IPS-NIHi11 (cell line): ENCODE data around the gene JARID2.

Experiments used
- DNase-seq: peaks from one replicate; pipeline ENCODE4 v3.0.0; 2012; ENCODE audit warnings: mixed read lengths, low spot score

The JARID2 gene

DNA sequence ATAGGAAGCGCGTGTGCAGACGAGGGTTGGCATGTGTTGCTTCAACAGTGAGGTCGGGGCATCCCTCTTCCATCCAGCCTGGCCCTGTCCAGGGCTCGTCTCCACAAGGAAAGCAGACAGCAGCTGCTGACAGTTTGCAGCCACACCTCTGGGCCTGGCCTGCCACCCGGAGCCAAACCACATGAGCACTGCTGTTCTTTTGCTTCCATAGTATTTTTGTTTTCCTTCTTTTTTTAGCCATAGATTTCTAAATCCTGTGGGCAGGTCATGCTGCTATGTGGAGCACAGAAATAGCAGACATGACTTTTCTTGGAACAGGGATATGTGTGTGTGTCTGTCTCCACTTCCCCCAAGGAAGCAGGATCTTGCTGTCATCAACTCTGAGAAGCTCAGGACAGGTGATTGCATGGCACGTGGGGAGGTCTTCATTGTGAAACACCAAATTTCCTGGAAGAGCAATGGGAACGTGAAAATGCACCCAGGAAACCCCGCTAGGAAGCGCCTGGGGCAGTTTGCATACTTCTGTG lies 249.6 kb downstream of the JARID2 start:
- DNase-seq = no peak

DNA sequence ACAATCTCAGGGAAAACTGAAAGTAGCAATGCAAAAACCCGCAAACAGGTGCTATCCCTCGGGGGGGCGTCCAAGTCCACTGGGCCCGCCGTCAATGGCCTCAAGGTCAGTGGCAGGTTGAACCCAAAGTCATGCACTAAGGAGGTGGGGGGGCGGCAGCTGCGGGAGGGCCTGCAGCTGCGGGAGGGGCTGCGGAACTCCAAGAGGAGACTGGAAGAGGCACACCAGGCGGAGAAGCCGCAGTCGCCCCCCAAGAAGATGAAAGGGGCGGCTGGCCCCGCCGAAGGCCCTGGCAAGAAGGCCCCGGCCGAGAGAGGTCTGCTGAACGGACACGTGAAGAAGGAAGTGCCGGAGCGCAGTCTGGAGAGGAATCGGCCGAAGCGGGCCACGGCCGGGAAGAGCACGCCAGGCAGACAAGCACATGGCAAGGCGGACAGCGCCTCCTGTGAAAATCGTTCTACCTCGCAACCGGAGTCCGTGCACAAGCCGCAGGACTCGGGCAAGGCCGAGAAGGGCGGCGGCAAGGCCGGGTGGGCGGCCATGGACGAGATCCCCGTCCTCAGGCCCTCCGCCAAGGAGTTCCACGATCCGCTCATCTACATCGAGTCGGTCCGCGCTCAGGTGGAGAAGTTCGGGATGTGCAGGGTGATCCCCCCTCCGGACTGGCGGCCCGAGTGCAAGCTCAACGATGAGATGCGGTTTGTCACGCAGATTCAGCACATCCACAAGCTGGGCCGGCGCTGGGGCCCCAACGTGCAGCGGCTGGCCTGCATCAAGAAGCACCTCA lies 250.7 kb downstream of the JARID2 start:
- no peak for DNase-seq

DNA sequence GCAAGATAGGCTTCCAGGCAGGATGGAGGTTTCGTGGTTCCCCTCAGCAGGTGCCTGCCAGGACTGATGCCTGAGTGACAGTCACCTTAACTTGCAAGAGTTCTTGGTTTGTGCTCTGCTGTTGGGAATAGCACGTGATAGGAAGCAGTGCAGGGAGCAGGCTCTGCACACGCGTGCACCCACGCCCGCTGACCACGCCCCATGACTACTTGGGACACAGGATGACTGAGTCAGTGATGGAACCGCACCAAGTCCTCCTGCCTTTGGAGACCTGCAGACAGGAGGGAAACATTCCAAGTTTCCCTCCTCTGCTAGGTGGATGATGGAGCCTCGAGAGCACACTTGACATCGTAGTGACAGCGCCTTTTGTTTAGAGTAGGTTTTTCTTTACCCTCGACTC lies 252.8 kb downstream of the JARID2 start:
- no peak for DNase-seq

DNA sequence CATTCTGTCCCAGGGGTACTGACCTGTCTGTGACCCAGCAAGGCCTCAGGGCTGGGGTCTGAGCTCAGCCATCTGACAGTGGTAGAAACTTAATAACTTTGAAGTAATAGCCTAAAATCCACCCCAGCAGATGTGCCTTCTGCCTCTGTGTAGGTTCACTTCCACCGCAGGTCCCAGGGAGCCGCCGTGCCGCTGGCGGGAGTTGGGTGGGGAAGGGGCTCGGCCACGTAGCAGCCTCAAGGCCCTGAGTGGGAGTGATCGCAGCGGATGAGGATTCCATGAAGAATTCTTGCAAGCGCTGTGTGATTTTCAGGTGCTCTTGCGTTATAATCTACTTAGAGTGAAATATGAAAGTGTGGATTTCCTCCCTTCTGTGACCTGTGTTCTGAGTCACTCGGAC lies 253.3 kb downstream of the JARID2 start:
- DNase-seq = no peak

DNA sequence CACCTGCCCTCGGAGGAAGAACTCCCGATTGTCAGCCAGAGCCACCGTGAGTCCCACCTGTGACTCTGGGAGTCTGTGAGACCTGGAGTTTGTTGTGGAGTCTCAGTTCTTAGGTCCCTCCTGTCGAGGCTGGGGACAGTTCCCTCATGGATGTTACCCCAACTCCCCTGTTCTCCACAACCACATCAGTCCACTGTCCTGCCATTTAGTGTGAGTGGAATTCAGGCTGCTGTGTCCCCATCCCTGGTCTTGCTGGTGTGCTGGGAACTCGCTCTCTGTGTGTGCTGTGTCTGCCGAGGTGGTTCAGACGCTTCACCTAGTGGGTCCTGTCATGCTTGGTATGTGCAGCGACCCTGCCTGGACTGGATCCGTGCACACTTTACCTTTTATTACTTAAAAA lies 253.7 kb downstream of the JARID2 start:
- no peak for DNase-seq

DNA sequence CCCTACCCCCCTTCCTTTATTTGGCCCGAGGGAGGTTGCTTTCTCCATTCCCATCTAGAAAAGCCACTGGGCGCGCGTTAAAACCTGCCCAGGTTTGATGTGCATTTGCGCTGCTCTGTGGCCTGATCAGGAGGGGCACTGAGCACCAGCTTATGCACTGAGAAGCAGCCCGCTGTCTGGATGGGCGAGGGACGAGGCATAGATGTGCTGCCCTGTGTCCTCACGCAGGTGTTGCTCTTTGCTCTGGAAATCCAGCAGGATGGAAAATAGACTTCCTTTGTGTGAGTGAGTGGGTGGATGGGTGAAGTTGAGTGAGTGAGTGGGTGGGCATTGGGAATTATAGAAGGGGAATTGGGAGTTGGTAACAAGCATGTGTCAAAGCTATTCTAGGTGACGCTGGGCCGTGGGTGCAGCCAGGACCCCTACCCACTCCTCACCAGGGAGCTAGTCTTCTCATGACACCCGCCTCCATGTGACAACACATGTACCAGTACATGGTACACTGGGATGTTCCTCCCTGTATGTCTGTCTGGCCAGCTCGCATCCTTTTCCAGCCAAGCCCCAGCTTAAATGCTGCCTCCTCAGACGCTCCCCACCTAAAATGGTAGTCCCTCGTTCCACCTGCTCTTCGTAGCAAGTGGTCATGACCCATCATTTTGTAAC lies 254.3 kb downstream of the JARID2 start:
- DNase-seq = no peak

DNA sequence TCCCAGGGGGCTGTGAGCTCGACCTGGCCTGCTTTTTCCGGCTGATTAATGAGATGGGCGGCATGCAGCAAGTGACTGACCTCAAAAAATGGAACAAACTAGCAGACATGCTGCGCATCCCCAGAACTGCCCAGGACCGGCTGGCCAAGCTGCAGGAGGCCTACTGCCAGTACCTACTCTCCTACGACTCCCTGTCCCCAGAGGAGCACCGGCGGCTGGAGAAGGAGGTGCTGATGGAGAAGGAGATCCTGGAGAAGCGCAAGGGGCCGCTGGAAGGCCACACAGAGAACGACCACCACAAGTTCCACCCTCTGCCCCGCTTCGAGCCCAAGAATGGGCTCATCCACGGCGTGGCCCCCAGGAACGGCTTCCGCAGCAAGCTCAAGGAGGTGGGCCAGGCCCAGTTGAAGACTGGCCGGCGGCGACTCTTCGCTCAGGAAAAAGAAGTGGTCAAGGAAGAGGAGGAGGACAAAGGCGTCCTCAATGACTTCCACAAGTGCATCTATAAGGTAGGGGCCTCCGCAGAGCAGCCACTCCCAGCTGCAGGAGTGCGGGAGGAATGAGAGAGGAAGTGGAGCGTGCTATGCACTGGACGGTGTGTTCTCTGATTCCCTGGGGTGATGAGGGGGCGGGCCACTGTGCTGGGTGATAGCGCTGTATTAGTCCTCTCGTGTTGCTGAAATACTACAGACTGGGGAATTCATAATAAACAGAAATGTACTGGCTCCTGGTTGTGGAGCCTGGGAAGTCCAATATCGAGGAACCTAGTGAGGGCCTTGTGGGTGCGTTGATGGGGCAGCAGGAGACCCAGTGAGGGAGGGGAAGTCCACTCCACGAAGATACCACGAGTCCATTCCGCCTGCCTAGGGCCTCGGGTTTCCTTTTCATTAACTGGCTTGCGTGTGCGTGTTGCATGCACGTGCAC lies 255.3 kb downstream of the JARID2 start:
- no peak for DNase-seq

DNA sequence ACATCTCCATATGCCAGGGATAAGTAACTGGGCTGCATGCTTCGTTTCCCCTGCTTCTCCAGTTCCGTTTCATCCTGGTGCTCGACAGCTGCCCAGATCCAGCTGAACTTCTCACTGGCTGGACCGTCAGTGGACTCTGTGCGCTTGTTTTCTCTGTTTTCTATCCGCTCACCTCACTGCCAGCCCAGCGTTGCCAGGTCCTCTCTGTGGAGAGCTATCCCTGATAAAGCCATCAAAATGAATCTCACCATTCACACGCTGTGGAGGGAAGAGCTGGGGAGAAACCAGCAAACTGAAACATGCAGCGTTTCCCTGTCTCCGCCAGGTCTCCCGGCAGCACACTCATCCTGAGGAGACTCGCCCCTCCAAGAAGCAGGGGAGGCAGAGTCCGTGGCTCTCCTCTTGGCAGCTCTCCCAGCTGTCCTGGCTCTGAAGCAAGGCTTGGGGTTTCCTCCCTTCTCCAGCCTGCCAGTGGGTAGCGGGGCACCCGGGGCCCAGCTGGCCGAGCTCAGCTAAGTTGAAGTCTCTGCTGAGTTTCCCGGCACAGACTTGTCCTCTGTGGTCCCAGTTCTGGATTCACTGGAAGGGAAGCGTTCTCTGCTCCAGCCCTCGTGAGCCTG lies 256.1 kb downstream of the JARID2 start:
- no peak for DNase-seq

DNA sequence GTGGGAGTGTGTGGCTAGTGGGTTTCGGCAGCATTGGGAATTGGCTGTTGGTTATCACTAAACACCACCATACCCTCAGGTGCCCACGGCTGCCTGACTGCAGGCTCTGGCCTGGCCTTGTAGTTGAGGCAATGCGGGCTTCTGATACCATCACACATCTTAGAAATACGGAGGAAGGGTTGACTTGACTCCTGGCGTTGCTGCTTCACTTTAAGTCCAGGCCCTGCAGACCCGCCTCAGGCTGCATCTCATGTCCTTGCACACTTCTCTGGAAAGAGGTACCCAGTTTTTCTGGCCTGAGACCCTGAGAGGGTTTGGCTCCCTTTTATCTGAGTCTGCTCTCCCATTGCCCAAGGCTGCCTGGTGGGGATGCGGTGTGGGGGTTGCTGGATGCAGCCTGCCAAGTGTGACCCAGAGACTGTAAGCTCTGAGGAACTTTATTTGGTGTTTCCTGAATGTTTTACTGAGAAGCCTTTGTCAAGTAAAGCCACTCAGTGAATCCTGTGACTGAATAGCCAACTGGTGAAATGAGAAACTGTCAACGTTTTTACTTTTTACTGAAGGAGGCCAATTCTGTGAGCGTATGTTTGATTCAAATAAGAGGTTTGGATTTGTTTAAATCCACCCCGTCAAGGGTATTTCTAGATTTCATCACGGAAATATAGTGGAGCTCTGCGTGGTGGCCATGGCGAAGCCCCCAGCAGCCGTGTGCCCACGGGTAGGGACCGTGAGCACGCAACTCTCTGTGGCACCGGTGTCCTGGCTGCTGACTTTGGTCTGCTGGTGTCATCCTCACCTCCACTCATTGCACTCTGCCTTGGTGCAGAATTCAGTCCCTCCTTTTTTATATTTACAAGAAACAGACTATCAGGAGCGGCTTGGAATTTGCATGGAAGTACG lies 256.8 kb downstream of the JARID2 start:
- DNase-seq = no peak

DNA sequence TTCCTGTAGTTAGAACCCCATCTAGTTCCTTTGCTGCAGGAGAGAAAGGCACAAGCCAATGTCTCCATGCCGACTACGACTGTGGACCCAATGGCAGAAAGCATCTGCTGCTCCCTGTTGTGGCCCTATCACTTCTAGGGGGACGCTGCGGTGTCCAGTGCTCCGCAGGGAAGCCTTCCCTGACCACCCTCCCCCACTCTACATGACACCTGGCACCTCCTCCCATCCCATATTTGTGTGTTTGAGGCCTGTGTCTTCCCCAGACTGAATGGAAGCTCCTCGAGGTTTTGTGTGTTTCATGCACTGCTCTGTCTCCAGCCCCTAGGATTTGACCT lies 257.4 kb downstream of the JARID2 start:
- no peak for DNase-seq

DNA sequence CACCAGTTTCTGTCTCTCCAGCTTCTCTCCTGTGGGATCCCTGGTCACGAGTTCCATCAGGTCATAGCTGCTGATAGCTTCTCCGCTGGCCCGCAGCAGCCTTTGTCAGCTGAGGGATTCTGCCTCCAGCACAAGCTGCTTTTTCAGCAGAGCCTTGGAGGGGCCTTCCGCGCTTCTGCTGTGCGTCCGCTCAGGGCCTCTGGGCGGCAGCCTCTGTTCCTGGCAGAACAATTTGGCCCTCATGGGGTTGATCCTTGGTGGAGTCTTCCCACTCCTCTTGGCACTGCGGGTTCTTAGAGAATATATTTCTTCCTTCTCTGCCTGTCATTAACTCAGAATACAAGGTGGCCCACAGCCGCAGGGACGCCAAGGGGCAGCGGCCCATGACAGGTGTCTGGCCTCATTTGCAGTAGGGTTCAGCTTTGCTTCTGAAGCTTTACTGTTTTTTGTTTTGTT lies 258.2 kb downstream of the JARID2 start:
- DNase-seq = no peak

DNA sequence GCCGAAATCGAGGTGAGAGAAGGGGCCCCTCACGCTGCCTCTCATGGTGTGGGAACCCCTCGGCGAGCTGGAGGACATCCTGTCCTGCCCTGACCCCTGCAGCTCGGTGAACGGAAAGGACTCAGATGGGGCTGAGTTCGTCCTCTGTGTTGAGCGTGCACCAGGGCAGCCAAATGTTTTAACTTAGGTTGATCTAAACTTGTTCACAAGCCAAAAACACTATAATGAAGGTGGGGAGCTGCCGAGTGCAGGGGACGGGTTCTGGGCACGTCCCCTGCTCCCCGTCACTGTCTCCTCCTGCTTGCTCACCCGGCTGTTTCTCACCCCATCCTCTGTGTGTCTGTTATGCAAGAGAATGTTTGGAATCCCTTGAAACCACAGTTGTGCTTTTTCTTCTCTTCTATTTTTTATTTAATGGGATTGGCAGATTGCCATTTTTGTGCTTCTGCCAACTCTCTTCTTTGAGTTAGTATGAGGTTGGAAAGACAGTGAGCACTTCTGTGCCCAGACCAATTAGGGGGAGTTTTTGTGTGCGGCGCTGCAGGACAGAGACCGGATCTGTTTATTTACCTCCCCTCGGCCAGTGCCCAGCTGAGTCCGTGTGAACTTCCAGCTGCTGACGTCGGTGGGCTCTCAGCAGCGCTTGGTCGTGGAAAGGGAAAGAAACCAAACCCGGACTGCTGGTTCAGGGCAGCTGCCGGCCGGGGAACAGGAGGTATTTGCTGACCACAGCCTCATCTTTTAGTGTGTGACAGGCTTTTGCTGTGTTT lies 258.9 kb downstream of the JARID2 start:
- no peak for DNase-seq

DNA sequence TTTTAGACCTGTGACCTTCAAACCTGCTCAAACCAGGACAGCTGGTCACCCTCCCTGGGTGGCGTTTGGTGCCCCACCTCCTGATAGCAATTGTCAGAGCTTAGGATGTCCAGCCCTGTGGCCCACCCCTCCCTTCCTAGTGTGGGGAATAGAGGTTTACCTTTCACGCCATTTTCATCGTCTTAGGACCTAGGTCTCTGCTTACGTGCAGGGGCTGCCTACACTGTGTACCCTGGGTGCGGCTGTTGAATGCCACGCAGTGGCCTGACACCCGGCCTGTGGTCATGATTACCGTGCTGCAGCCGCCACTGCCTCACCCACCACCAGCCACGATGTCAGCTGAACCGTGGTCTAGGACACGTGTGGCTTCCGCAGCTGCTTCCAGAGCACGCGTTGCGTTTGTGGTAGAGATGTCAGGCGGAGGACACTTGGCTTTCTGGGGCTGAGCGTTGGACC lies 259.6 kb downstream of the JARID2 start:
- DNase-seq = no peak

DNA sequence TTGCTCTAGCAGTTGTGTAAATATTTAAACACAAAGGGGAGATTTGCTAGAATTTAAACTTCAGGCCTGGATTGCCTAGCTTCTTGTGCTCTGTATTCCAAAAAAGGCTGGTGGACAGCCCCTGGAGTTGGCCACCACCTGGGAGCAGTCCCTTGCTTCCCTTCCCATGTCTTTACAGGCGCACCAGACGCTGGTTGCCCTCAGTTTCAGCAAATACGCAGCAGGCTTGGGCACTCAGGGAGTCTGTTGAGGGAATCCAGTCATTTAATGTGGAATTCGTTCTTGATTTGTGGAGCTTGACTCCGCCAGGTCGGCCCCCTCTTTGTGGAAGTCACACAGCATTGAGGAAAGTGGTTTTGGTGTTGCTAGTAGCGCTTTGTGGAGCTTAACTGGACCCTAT lies 260.2 kb downstream of the JARID2 start:
- no peak for DNase-seq

DNA sequence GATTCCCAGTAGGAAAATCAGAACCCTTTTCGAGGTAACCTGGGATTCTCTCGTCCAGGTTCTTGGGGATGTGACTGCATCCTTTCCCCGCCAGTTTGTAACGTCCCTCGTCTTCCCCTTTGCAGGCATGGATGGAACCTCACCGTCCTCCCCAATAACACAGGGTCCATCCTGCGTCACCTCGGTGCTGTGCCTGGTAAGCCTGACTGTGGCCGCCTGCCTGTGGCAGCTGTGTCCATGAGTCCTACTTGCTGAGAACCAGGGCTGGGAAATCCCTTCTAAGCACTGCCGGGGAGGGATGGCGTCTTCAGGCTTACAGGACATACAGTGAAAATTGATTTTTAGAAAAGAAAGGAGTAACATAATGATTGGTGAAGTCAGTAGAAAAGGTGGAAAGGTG lies 261.4 kb downstream of the JARID2 start:
- DNase-seq = no peak

DNA sequence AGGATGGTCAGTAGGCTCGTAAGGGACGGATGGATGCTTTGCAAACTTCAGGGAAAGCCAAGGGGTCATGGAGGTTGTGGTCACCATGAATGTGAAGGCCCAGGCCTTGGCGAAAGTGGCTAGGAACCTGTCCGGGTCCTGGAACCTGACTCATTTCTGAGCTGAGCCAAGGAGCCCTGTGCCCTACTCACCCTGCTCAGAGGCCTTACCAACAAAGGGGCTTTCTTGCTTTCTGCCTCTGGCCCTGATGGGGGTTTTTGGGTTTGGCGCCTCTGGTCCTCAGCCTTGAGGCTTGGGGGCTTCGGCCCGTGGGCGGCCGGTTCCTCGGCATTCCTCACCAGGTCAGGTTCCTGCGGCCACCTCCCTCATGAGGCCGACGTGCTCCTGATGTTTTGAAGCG lies 261.9 kb downstream of the JARID2 start:
- DNase-seq = no peak

DNA sequence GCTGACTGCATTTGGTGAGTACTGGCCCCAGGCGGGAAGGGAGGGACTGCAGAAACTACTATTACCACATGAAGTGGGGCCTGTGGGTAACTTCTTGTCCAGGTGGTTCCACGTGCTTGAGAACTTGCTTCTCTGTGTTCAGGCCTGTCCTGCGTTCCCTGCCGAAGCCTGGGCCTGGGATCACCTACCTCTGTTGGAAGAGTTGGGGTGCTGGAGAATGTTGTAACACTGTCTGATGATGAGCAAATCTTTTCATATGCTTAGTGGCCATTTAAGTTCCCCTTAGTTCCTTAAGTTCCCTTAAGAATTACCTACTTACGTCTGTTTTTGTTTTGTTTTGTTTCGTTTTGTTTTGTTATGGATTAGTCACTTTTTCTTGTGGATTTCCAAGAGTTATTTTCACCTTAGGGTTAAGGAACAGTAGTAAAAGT lies 262.6 kb downstream of the JARID2 start:
- DNase-seq = no peak

DNA sequence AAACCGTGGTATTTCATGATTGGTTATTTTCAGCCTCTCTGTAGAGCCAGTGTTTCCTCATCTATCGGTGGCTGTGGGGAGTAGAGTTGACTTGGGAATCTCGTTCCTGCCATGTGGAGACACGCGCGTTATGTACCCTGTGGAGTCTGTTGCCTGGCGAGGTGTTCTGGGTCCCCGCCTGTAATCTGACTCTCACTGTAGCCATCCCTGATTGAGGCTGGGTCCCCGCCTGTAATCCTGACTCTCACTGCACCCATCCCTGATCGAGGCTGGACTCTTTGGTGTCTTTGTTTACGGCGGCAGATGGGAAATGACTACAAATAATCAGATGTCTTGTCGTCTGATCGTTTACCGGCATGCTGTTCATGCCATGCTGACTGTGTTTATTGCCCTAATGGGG lies 263.1 kb downstream of the JARID2 start:
- no peak for DNase-seq

DNA sequence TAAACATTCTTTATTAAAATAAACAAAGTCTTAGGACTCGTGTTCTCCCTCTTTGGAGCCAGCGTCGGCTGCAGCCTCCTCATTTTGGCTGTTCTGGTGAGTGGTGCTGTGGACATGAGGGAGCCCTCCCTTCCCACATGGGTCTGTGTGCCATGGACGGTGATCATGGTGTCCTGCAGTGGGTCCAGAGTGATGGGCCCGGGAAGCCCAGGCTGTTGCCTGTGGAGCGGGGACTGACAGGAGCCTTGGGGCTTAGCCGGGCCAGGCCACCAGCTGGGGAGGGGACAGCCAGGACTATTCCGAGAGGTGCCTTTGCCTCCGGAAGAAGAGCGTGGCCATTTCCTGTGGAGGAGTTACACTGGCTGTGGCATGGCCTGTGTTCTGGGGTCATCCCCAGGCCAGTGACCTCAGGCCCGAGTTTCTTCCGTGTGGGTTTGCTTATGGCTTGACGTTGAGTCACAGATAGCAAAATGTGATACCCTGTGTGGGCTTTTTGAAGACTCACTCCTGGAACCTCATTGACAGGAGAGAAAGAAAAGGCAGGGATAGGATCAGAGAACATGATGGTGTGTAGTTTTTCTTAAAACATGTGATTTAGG lies 263.6 kb downstream of the JARID2 start:
- no peak for DNase-seq

DNA sequence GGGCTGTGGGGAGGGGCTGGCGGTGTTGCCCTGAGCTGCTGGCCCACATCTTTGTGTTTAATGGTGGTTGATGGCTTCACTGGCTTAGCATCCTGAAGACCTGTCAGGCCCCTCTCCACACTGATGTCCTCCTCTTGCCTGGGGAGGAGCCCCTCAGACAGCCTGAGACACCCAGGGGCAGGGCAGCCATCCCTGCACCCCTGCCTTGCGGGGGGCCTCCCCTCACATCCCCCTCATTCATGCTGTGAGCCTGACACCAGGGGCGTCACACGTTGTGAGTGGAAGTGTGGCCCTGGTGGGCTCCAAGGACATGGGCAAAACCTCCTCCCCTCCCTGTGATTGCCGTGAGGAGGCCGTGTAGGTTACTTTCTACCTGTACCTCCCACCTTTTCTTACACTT lies 264.3 kb downstream of the JARID2 start:
- DNase-seq = no peak
